HG02623 (cell line): ENCODE results near the gene HAPLN2.
"Not testable (repeated sequence)": the region's sequence is repeated elsewhere in the genome, so short reads cannot be mapped to it uniquely, and the experiment has no call there.

Source experiments
- ATAC-seq: cut with Tn5 transposase; IDR thresholded peaks from one replicate; pipeline ENCODE4 v1.9.1; 2021; ENCODE audit warnings: moderate library complexity; ENCODE audit not compliant: unreplicated experiment

HAPLN2 gene

DNA sequence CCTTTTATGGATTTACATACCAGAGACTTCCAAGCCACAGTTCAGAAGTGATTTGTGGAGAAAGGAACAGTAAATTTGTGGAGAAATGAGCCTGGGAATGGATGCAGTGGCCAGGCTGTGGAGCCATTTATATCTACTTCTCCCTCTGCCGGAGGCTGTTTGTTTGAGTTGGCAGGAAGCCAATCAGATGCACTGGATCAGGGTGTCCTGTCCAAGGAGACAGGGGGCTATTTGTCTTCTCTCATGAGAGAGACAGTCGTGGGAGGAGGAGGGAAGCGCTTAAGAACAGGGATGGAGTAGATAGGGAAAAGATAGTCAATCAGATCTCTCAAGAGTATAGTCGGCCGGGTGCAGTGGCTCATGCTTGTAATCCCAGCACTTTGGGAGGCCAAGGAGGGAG lies 2.8 kb upstream of the HAPLN2 start:
- no peak for ATAC-seq

DNA sequence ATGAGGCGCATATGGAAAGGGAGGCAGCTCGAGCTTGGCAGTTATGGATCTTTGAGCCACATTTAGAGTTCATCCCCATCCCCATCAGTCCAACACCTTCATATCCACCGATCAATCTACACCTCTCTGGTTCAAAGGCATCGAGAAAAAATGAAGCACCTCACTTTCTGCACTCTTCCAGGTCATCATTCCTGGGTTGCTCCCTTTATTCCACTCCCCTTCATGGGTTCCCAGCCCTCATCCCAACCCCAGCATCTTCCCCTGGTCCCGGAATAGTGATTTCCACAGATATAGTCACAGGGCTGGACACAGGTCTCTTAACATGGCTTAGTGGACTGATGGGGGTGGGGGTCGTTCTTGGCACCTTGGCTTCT lies 354 bp downstream of the HAPLN2 start:
- no peak for ATAC-seq

DNA sequence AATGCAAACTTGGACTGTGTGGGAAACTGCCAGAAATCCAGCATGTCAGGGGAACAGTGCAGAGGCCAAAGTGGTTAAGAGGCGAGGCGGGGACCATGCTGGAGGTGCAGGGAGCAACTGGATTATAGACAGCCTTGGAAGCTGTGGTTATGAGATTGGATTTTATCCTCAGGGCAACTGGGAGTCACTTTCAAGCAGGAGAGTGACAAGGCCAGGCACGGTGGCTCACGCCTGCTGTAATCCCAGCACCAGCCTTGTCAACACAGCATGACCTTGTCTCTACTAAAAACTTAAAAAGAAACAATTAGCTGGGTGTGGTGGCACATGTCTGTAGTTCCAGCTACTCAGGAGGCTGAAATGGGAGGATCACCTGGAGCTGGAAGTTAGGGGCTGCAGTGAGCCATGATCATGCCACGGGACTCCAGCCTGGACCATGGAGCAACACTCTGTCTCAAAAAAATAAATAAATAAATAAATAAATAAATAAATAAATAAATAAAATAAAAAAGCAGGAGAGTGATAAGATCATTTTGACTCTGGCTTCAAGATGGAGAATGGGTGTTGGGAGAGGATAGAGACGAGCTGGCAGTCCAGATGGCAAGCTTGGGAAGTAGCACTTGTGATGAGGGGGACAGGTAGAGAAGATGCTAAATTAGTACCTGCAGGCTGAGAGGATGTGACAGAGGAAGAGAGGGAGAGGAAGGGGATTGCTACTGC lies 3.5 kb downstream of the HAPLN2 start:
- ATAC-seq, result no peak

DNA sequence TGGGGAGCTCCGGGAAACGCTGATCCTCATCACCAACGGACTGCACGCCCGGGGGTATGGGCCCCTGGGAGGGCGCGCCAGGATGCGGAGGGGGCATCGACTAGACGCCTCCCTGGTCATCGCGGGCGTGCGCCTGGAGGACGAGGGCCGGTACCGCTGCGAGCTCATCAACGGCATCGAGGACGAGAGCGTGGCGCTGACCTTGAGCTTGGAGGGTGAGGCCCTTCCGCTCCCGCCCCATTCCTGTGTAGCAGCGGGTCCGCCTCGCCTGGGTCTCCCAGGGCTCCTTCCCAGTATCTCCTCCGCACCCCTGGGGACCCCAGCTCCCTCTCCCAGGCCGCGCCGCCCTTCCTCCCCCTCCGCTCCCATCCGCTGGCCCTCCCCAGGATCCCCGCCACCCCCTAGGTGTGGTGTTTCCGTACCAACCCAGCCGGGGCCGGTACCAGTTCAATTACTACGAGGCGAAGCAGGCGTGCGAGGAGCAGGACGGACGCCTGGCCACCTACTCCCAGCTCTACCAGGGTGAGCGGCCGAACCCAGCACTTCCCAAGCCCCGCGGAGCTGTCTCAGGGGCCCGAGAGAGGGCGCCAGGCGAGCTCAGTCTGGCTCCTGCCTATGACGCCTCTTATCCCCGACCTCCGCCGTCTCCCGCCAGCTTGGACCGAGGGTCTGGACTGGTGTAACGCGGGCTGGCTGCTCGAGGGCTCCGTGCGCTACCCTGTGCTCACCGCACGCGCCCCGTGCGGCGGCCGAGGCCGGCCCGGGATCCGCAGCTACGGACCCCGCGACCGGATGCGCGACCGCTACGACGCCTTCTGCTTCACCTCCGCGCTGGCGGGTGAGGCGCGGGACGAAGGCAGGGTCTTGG lies 5.0 kb downstream of the HAPLN2 start:
- ATAC-seq, result no peak

DNA sequence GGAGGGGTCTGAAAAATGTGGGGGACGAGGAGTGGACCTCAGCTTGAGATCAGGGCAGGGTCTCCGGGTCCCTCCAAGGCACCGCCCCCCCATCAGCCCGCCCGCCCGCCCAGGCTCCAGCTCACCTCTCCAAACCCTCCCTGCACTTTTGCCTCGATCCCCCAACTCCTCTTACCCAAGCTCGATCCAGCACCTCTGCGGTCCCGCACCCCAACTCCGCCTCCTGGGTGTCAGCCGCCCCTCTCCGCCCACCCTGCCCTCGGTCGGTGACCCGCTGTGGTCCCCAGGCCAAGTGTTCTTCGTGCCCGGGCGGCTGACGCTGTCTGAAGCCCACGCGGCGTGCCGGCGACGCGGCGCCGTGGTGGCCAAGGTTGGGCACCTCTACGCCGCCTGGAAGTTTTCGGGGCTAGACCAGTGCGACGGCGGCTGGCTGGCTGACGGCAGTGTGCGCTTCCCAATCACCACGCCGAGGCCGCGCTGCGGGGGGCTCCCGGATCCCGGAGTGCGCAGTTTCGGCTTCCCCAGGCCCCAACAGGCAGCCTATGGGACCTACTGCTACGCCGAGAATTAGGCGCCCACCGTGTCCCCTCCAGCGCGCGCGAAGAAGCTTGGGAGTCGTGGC lies 5.7 kb downstream of the HAPLN2 start:
- ATAC-seq, result no peak

DNA sequence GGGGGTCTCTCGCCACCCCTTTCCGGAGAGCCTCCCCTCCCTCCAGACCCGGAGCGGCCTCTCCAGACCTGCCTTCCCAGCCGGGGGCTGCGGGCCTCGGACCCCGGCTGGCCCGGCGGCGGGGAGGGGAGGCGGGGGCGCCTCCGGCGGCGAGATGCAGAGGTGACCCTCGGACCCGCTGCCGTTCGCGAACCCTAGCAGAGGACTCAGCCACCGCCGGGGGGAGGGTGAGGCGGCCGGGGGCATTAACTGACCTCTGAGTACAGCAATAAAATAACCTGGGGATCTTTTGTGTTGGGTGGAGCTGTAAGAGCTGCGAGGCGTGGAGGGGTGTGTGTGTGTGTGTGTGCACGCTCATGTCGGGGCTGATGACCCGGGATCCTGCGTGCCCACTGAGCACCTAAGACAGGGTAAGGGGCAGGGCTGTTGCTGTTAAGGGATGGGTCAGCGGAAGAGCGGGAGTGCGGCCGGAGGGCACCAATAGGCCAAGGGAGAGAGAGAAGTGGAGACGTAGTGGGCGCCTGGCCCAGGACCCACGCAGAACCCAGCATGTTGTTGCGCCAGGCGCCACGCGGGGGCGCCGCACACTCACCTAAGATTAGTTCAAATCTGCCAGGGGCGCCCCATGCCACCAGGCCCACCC lies 6.3 kb downstream of the HAPLN2 start:
- no peak for ATAC-seq

DNA sequence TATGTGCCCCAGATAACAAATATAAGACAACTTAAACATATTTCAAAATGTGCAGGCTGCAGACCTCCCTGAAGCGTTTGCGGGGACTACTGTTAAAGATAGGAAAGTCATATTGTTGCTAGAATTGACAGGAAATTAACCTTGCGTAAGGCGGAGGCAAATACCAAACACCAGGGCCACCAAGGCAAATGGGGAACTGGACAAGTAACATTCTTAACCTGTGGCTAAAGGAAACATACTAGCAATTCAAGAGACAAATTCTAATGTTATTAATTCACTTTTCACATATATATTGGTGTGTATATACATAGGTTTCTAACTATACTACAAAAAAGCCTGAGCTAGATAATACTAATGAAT lies 6.8 kb downstream of the HAPLN2 start:
- ATAC-seq, result no peak

DNA sequence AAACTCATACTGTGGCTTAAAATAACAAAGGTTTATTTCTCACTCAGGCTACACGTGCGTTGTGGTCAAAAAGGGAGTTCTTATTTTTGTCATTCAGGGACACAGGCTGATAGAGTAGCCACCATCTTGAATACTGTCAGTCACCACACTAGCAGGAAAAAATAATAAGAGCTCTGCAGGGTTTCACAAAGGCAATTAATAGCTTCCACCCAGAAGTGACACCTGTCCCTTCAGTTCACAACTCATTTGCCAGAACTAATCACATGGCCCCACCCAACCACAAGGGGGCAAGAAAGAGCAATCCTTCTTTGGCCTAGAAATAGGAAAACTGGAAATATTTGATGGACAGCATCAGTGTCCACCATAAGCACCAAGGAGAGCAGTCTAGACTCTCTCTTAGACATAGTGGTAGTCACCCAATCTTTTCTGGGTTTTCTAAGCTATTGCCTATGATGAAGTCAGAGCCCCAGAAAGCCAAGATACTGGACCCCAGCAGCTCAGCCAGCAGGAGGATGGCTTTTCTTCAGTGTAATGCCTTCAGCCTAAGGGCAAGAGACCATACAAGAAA lies 8.2 kb downstream of the HAPLN2 start:
- ATAC-seq, result no peak

DNA sequence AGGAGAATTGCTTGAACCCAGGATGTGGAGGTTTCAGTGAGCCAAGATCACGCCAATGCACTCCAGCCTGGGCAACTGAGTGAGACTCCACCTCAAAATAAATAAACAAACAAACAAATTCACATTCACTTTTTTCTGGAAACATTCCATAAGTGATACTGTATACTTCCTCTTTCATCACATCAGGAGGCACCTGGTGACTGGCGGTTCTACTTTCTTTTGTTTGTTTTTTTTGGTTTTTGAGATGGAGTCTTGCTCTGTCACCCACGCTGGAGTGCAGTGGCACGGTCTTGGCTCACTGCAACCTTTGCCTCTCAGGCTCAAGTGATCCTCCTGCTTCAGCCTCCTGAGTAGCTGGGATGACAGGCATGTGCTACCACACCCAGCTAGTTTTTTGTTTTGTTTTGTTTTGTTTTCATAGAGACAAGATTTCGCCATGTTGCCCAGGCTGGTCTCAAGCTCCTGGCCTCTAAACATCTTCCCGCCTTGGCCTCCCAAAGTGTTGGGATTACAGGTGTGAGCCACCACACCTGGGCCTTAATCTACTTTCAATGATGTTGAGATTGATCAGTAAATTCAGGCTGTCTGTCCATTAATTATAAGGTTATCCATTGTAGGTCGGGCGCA lies 10.7 kb downstream of the HAPLN2 start:
- ATAC-seq, result no peak

DNA sequence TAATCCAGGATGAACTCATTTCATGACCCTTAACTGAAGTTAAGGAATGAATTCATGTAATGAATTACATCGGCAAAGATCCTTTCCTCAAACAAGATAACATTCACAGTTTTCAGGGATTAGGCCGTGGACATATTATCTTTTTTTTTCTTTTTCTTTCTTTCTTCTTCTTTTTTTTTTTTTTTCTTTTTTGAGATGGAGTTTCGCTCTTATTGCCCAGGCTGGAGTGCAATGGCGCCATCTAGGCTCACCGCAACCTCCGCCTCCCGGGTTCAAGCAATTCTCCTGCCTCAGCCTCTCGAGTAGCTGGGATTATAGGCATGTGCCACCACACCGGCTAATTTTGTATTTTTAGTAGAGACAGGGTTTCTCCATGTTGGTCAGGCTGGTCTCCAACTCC lies 11.9 kb downstream of the HAPLN2 start:
- not testable (repeated sequence) for ATAC-seq

DNA sequence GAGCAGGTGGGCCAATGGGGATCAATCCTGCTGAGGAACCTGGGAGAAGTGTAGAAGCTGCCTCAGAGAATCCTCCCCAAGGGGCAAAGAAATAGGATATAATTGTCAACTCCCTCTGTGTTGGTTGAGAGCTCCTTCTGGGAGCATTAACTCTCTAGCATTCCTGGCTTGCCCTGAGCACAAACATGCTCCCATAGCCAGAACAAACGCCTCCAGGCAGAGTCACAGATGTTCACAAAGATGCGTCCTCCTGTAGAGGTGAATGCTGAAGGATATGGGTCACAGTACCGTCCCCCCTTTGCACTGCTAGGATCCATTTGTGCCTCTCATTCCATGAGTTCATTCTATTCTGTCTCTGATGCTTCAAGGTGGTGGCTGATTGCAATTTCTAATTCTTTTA lies 13.1 kb downstream of the HAPLN2 start:
- ATAC-seq, result no peak

DNA sequence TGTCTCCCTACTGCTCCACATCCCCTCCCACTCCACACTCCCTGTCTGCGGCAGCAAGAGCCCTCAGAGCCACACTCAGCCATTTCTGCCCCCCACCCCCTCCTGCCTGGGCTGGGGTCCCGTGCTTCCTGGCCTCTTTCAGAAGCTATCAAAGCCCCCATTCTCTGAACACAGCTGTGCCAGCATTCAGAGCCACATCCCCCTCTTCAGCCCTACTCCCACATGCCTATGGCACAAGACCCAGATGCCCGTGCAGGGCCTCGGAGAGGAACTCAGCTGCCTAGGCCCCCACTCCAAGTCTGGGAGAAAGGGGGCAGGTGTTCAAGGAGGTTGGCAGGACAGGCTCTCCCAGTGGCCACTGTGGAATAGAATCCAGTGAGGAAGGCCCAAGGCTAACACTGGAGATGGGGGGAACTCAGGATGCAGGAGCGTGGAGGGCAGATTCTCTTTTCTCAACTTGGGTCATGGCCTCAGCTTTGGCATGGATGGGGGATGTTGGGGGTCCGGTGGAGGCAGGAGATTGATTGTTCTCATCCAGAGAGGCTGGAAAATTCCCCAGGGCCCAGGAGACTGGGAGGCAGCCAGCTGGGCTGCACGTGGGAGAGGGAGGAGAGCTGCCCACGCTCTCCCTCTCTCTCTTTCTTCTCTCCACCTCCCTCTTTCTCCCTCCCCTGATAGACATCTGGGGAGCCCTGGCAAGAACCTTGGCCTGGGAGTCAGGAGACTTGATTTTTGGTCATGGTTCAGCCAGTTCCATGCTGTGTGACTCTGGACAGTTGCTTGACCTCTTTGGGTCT lies 19.2 kb downstream of the HAPLN2 start:
- no peak for ATAC-seq

DNA sequence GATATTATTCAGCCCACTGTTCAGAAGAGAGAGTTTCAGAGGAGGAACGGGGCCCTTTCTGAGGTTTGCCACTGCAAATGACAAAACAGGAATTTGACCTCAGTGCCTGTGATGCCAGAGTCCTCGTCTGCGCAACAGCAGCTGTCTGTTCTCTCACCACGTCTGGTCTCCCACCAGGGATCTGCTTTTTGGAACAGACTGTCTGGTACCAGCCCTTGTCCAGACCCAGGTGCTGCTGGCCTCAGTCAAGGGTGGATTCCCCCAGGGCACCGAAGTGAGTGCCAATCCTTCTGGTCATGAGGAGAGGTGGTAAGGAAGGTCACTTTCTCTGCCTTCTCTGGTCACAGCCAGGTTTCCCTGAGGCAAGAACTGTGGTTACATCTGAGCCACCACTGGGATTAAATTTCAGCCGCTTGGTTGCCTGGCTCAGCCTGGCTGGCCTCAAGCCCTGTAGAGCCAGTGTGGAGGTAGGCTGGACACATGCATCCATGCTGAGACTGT lies 20.4 kb downstream of the HAPLN2 start:
- no peak for ATAC-seq

DNA sequence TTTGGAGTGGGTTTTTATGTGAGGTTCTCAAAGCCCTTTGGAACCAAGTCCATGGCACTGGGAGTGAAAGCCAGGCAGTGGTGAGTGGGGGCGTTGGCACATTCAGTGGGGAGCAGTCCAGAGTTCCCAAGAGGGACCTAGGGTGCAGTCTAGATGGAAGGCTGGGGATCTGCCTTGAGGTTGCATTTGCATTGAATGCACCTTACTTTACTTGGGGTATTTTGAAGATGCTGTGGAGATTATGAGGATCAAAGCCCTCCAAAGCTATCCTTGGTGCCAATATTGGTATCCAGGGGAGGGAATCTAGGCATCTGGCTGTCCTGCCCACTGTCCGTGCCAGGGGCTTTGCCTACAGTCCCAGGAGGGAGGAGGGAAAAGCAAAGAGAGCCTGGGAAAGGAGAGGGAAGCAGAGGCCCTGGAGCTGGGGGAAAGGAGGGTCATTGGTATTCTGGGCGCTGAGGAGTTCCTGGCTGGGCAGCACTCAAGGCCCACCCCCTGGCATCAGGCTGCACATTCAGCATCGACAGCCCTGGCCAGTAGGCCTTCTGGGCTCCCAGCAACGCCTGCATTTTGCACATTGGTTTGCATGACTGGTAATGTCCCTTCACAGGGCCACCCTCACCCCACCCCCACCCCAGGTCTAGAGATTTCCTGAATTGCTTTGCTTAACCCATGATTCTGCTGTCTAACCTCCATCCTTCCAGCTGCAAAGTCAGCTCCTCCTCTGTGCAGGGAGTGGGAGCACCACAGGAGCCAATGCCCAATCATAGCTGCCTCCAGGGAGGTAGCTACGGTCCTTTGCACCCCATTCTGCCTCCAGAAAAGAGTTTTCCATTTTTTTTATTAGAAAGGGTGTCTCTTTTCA lies 21.9 kb downstream of the HAPLN2 start:
- ATAC-seq, result no peak

DNA sequence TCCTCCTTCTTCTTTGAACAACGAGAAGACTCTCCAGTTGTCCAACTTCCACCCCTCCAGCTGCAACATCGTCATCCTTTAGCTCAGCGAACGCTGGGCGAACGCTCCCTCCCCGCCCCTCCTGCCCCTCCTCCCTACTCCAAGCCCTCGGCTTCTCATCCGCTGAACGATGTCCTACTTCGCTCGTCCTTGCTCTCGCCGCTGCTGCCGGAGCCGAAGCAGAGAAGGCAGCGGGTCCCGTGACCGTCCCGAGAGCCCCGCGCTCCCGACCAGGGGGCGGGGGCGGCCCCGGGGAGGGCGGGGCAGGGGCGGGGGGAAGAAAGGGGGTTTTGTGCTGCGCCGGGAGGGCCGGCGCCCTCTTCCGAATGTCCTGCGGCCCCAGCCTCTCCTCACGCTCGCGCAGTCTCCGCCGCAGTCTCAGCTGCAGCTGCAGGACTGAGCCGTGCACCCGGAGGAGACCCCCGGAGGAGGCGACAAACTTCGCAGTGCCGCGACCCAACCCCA lies 22.6 kb downstream of the HAPLN2 start, which contains the start of gene BCAN:
Gene BCAN, plus strand, starts transcription at position 357 of the 504 bp plus-strand sequence. CDS start 3,938 bp downstream, outside the sequence.
- no peak for ATAC-seq

DNA sequence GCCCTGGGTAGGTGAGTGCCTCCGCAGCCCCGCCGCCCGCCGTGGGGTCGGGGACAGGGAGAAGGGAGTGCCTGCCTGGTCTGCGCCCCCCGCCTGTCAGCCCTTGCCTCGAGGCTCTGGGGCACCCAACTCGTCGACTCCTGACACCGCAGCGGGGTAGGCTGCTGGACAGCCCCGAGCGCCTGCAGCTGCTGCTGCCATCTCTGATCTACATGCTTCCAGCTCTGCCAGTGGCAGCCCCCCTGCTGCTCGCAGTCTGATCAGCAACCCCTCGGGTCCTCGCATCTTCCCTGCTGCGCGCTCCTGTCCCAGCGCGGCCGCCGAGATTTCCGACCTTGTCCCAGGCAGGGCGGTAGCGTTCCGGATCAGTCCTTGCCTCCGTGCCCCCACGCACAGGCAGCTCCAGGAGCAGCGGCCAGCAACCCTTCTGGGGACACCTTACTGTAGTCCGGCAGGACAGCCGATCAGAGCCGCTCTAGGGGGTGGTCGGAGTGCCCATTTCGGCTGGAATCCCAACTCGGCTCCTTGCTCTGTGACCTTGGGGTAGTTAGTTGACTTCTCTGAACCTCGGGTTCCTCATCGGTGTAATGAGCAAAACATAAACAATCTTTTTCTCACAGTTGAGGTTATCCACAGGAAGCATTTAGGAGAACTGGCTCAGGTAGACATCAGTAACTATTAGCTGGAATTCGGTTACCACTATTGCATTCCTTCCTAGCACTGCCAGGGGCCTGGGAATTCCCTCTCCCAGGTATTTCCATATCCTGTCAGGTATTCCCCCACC lies 23.2 kb downstream of the HAPLN2 start:
- no peak for ATAC-seq

DNA sequence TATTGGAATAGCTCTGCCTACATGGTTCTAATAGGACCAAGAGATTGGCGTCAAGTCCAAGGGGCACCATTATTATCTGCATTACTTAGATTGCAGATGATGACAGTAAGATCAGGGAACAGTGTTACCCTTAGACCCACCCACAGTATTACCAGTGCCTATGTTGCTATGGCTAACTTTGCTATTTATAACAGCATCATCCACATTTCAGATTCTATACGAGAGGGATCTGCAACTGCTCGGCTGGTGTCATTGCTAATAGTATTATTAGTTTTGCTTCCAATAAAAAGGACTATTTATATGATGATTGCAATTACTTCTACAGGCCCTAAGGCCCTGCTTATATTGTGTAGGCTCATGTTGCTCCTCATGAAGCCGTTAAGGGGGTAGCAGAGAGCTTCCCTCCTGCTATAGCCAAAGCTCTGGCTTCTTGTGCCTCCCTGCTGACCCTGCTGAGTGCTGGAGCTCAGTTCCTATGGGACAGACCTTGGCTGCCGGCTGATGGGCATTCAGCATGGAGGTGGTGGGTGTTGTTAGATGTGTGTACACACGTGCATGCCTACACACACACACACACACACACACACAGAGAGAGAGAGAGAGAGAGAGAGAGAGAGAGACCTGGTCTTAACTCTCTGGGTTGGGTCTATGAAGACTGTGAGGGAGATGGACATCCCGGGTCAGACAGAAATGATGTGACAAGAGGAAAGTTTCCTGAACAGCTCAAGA lies 24.0 kb downstream of the HAPLN2 start:
- no peak for ATAC-seq
